SU-DHL-6 (cell line): Measurements from ENCODE around the gene DSEL.

ENCODE experiments used
- EZH2phosphoT487 ChIP-seq: fragments of 200-600 bp; sonication (generic), shearing (Covaris generic); conservative IDR thresholded peaks from 2 replicates; pipeline ENCODE4 v1.6.1; 2018; ENCODE audit warnings: mild to moderate bottlenecking, antibody characterized with exemption, low read length, moderate library complexity, mixed read lengths
- TF ChIP-seq, protein P1 (sequence below): fragments of 200-600 bp; sonication (generic); IDR thresholded peaks from one replicate; pipeline ENCODE4 v1.5.1; 2017; ENCODE audit warnings: antibody characterized with exemption, mild to moderate bottlenecking, low read length, moderate library complexity; ENCODE audit not compliant: insufficient read depth, poor library complexity, severe bottlenecking

DNA sequence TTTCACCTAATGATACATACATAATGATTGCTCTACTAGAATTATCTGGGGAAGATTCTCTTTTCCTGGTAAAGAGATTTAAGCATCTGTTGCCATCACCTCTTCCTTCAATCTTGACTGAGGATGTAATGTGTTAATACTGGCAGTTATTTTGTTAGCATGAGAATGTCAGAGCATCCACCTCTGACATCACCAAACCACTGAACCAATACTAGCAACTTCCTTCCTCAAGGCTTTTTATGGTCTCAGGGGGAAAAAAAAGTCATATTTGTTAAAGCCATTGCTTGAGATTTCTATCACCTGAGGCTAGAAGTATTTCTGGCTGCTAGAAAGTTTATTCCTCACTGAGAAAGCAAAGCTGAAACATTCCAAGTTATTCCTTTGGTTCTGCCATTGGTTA lies 48.5 kb downstream of the DSEL start:
- TF ChIP-seq, protein P1, sequence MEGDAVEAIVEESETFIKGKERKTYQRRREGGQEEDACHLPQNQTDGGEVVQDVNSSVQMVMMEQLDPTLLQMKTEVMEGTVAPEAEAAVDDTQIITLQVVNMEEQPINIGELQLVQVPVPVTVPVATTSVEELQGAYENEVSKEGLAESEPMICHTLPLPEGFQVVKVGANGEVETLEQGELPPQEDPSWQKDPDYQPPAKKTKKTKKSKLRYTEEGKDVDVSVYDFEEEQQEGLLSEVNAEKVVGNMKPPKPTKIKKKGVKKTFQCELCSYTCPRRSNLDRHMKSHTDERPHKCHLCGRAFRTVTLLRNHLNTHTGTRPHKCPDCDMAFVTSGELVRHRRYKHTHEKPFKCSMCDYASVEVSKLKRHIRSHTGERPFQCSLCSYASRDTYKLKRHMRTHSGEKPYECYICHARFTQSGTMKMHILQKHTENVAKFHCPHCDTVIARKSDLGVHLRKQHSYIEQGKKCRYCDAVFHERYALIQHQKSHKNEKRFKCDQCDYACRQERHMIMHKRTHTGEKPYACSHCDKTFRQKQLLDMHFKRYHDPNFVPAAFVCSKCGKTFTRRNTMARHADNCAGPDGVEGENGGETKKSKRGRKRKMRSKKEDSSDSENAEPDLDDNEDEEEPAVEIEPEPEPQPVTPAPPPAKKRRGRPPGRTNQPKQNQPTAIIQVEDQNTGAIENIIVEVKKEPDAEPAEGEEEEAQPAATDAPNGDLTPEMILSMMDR: no peak
- TF ChIP-seq EZH2phosphoT487: no peak
